ENCODE results near the gene RNLS.

DNA sequence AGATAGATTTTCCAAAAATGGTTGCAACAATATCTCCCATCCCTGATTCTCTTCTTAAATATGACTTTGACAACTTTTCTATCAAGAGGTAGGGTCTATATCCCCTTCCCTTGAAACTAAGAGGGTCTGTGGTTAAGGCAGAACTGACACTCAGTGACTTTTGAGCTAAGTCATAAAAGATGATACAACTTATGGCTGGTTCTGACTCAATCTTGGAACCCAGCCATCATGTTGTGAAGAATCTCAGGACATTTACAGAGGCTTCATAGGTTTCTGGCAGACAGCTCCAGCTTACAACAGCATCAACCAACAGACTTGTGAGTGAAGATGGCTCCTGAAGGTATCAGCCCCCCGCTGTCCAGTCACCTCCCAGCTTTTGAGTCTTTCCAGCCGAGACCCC, 203.5 kb downstream of the RNLS start:
- TF ChIP-seq BACH2 (CRISPR knock-in tag; IDR thresholded peaks at IDR 0.05; ENCODE audit: borderline replicate concordance) (no peak), ARNTL (CRISPR knock-in tag; IDR thresholded peaks at IDR 0.05; ENCODE audit: borderline replicate concordance, low read depth) (no peak), GLIS3 (CRISPR knock-in tag; IDR thresholded peaks at IDR 0.05) (no peak), ZFP3 (CRISPR knock-in tag; IDR thresholded peaks at IDR 0.05) (no peak), ESRRG (CRISPR knock-in tag; IDR thresholded peaks at IDR 0.05) (no peak), PPARA (CRISPR knock-in tag; IDR thresholded peaks at IDR 0.05; ENCODE audit: borderline replicate concordance) (no peak)
- TF ChIP-seq, protein P1, sequence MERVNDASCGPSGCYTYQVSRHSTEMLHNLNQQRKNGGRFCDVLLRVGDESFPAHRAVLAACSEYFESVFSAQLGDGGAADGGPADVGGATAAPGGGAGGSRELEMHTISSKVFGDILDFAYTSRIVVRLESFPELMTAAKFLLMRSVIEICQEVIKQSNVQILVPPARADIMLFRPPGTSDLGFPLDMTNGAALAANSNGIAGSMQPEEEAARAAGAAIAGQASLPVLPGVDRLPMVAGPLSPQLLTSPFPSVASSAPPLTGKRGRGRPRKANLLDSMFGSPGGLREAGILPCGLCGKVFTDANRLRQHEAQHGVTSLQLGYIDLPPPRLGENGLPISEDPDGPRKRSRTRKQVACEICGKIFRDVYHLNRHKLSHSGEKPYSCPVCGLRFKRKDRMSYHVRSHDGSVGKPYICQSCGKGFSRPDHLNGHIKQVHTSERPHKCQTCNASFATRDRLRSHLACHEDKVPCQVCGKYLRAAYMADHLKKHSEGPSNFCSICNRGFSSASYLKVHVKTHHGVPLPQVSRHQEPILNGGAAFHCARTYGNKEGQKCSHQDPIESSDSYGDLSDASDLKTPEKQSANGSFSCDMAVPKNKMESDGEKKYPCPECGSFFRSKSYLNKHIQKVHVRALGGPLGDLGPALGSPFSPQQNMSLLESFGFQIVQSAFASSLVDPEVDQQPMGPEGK (CRISPR knock-in tag; IDR thresholded peaks at IDR 0.05; ENCODE audit: borderline replicate concordance) = no peak

All from SK-N-SH treated with all-trans-retinoic acid at 6 μM for 48 hours (cell line).